Mucosa of descending colon (tissue), 3 donors: ENCODE measurements around the gene PRDM16. TPM values are rescaled to one million over a fixed set of nuclear protein-coding genes. Genes with fewer than 3 reads are reported as not detected.

ENCODE experiments used
- ATAC-seq: fragments of 200-7000 bp; cut with Tn5 transposase; one replicate; pipeline ENCODE4 v1.9.1; 2020; ENCODE audit warnings: mild to moderate bottlenecking, moderate library complexity
- DNase-seq, 3 donors: peaks; one replicate each; pipeline ENCODE4 v3.0.0-alpha.2; 2020
- H3K36me3 ChIP-seq: fragments of 200-600 bp; one replicate; pipeline ENCODE4 v1.8.0; 2021; ENCODE audit warnings: low read depth, mild to moderate bottlenecking
- H3K4me1 ChIP-seq: fragments of 200-600 bp; one replicate; pipeline ENCODE4 v1.8.0; 2021; ENCODE audit warnings: low read depth, mild to moderate bottlenecking
- H3K4me3 ChIP-seq: fragments of 200-600 bp; one replicate; pipeline ENCODE4 v1.8.0; 2021; ENCODE audit warnings: mild to moderate bottlenecking
- H3K9me3 ChIP-seq: fragments of 200-600 bp; one replicate; pipeline ENCODE4 v1.8.0; 2021; ENCODE audit warnings: mild to moderate bottlenecking
- intact Hi-C, 2 donors: fragments of 100-400 bp; cut with DNase I in 1 of 2; cut with micrococcal nuclease in 1 of 2; formaldehyde crosslinking; loops; one replicate each; pipeline versions ENCODE4 v1.11.0 to v1.11.1; 2022; cut with DNase I, micrococcal nuclease
- total RNA-seq, 3 donors: library from RNA; stranded (reverse); fragmentation: NEBNext Ultra II Directional in 2 of 3; extraction: Animal tissue kit (Norgen Biotek cat#: 25700) in 2 of 3; gene quantifications; one replicate each; pipeline versions ENCODE4 v1.2.1 to v1.2.4, GENCODE V29; 2021 to 2023
- TF ChIP-seq, protein P1 (sequence below): fragments of 200-600 bp; IDR thresholded peaks from one replicate; pipeline ENCODE4 v1.8.0; 2022; ENCODE audit warnings: antibody characterized with exemption, mild to moderate bottlenecking
- donor health status: DM: no; HTN: no; CAD: no; lungs with moderate emphysema.
- donor health status: DM: no; HTN: no; CAD: no.
- donor health status: DM: no; HTN: yes; CAD: no.

The PRDM16 gene
- total RNA-seq, 3 donors from 2014 or later, result 1.6 to 2.5 (median 2.4) TPM

DNA sequence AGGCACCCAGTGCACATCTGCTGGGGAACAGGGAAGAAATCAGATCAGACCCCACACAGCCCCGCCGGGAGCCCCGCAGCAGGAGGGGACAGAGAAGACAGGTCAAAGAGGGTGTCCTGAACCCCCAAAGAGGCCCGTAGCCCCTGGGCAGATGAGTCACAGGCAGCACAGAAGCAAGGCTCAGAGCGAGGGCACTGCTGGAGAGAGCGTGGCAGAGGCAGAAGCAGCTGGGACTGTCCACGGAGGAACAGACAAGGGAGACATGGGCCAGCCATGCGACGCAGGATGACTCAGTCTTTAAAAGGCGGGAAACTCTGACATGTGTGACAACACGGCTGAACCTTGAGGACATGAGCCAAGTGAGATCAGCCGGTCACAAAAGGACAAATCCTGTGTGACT is 14.5 kb upstream of the PRDM16 start:
- ATAC-seq (no peak), DNase-seq (peak in 1 of 3 donors; percentile 30)
- intact Hi-C loops, result no loop called here

DNA sequence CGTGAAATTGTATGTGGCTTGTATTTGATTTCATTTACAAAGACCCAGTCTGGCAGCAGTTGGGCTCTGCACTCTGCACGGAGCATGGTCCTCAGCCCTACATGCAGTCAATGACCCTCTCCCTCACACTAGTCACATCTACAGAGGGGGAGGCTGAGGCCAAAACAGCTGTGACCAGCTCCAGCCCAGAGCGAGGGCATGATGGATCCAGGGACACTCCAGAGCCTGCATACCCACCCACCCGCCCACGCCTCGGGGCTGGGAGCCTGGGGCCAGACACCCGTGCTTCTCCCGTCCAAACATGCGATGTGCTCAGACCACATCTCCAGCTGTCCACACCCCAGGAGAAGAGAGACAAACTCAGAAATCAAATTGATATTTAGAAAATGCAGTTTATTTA is 14.0 kb upstream of the PRDM16 start:
- TF ChIP-seq, protein P1, sequence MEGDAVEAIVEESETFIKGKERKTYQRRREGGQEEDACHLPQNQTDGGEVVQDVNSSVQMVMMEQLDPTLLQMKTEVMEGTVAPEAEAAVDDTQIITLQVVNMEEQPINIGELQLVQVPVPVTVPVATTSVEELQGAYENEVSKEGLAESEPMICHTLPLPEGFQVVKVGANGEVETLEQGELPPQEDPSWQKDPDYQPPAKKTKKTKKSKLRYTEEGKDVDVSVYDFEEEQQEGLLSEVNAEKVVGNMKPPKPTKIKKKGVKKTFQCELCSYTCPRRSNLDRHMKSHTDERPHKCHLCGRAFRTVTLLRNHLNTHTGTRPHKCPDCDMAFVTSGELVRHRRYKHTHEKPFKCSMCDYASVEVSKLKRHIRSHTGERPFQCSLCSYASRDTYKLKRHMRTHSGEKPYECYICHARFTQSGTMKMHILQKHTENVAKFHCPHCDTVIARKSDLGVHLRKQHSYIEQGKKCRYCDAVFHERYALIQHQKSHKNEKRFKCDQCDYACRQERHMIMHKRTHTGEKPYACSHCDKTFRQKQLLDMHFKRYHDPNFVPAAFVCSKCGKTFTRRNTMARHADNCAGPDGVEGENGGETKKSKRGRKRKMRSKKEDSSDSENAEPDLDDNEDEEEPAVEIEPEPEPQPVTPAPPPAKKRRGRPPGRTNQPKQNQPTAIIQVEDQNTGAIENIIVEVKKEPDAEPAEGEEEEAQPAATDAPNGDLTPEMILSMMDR, result no peak
- Histone ChIP-seq H3K9me3 (no peaks in the 10 kb centered on the region), H3K4me3 (no peak overlapping the region), H3K36me3 (no peaks in the 10 kb centered on the region), H3K4me1 (no peaks in the 10 kb centered on the region)
- ATAC-seq (no peak), DNase-seq (peak in 1 of 3 donors; percentile 13)
- intact Hi-C loops, result no loop called here

More for the DNA sequence above, 14.5 kb upstream of the PRDM16 start:
- Histone ChIP-seq H3K4me3 (no peak overlapping the region), H3K4me1 (no peaks in the 10 kb centered on the region), H3K36me3 (no peaks in the 10 kb centered on the region), H3K9me3 (no peaks in the 10 kb centered on the region)
- TF ChIP-seq, protein P1, result no peak

DNA sequence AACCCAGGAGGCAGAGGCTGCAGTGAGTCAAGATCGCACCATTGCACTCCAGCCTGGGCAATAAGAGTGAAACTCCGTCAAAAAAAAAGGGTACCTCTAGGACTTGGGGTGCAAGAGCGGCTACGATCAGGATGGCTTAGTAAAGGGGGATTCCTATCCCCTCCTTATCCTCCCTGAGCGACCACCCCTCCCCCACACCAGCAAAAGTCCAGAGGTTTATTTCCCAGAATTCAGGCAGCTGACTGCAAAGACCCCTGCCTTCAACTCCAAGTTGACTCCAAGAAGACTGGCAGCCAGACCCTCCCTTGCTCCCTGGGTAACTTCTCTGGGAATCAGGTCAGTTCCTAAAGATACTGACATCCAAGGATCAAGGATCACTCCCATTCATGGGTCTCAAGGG is 12.4 kb upstream of the PRDM16 start:
- TF ChIP-seq, protein P1, result no peak
- DNase-seq (peak in 1 of 3 donors; percentile 1), ATAC-seq (no peak)
- Histone ChIP-seq H3K36me3 (no peaks in the 10 kb centered on the region), H3K4me1 (no peaks in the 10 kb centered on the region), H3K9me3 (no peaks in the 10 kb centered on the region), H3K4me3 (no peak overlapping the region)
- intact Hi-C loops, result no loop called here

DNA sequence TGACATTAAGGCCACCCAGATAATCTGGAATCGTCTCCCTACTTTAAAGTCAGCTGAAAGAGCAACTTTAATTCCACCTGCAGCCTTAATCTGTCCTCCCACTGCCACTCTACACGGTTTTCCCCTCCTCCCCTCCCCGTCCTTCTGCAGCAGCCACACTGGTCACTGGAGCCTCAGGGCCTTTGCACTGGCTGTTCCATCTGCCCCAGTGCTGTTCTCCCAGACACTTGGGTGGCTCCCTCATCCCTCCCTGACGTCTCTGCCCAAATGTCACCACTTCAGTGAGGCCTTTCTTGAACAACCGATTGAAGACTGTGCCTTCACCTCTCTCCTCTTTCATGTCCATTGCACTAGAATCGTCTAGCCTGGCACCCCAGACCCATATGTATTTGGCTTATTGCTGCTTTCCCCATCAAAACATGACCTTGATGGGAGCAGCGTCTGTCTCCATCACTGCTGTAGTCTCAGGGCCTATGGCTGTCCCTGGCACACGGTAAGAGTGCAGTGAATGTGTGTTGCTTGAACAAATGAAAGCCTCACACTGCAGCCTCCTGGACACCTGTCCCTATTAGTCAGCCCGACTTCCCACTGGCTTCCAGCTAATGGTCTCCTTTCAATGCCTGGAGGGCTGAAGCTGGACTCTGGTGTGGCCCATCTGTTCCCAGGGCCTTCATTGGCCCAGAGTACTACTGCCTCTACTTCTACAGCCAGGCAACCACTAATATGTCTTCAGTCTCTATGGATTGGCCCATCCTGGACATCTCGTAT is 10.6 kb upstream of the PRDM16 start:
- TF ChIP-seq, protein P1, result no peak
- intact Hi-C loops, result no loop called here
- no peak overlapping the region for H3K4me3 ChIP-seq
- DNase-seq, result peak in 1 of 3 donors; percentile 8
- peaks cover 2% of the 10 kb centered on the region for H3K4me1 ChIP-seq
- no peak for ATAC-seq
- no peaks in the 10 kb centered on the region for H3K36me3 ChIP-seq
- H3K9me3 ChIP-seq, result no peaks in the 10 kb centered on the region

DNA sequence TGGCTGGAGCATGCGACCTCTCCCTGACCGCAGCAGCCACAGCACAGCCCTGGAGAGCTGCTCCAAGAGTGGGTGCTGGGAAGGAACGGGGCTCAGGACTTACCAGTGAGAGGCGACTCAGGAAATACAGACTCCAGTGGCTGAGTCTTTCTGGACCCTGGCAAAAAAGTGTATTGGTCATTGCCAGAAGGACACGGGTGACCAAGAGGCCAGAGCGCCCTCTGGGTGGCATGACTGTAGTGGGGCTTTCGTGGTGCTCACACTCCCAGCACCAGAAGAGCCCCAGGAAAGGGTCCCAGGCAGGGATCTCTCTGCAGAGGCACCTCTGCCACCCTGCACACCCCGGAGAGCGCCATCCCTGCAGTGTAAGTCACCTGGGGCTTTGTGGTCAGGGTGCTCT is 8.9 kb upstream of the PRDM16 start:
- no peaks in the 10 kb centered on the region for H3K36me3 ChIP-seq
- intact Hi-C loops, result no loop called here
- ATAC-seq, result no peak
- H3K4me1 ChIP-seq, result peaks cover 6% of the 10 kb centered on the region
- no peaks in the 10 kb centered on the region for H3K9me3 ChIP-seq
- TF ChIP-seq, protein P1, result no peak
- DNase-seq, result peak in 1 of 3 donors; percentile 15
- no peak overlapping the region for H3K4me3 ChIP-seq
